ENCODE data around the gene ERMARD.

ERMARD gene

GRCh38 chr6:169751242-169752073 is at the start of gene ERMARD, which contains the start of gene DYNLT2:
ERMARD (plus strand) TSS chr6:169751622; CDS start chr6:169751658, 36 bp downstream.
DYNLT2 (minus strand) TSS chr6:169751572; CDS start chr6:169751458, 114 bp downstream.
- TF ChIP-seq GATA2 (IDR thresholded peaks at IDR 0.05; ENCODE audit: low read depth, low read length) (peak; percentile 15; the same call in 1 of the 2 replicates), GATA3 (IDR thresholded peaks at IDR 0.05; ENCODE audit: low read depth, low read length) (no peak)

GRCh38 chr6:169701954-169702839 is 49.2 kb upstream of the ERMARD start, which contains the start of the genes C6orf120 and WDR27:
C6orf120 (plus strand) TSS chr6:169702126; CDS start chr6:169702460, 334 bp downstream.
WDR27 (minus strand) TSS chr6:169702029; CDS start chr6:169689005, 13,024 bp downstream.
- TF ChIP-seq GATA3 (IDR thresholded peaks at IDR 0.05; ENCODE audit: low read depth, low read length) (no peak), GATA2 (IDR thresholded peaks at IDR 0.05; ENCODE audit: low read depth, low read length) (no peak)

GRCh38 chr6:169702840-169703246 is 48.6 kb upstream of the ERMARD start:
- TF ChIP-seq GATA3 (IDR thresholded peaks at IDR 0.05; ENCODE audit: low read depth, low read length) (no peak), GATA2 (IDR thresholded peaks at IDR 0.05; ENCODE audit: low read depth, low read length) (no peak)

GRCh38 chr6:169707772-169708171 is 43.6 kb upstream of the ERMARD start:
- TF ChIP-seq GATA2 (IDR thresholded peaks at IDR 0.05; ENCODE audit: low read depth, low read length) (no peak), GATA3 (IDR thresholded peaks at IDR 0.05; ENCODE audit: low read depth, low read length) (no peak)

- no peak for TF ChIP-seq GATA3 (IDR thresholded peaks at IDR 0.05; ENCODE audit: low read depth, low read length)
- TF ChIP-seq GATA2 (IDR thresholded peaks at IDR 0.05; ENCODE audit: low read depth, low read length), result no peak
Observed at GRCh38 chr6:169709293-169709692, 42.1 kb upstream of the ERMARD start.

GRCh38 chr6:169710009-169710408 is 41.4 kb upstream of the ERMARD start:
- TF ChIP-seq GATA2 (IDR thresholded peaks at IDR 0.05; ENCODE audit: low read depth, low read length), result no peak
- no peak for TF ChIP-seq GATA3 (IDR thresholded peaks at IDR 0.05; ENCODE audit: low read depth, low read length)

- no peak for TF ChIP-seq GATA3 (IDR thresholded peaks at IDR 0.05; ENCODE audit: low read depth, low read length)
- TF ChIP-seq GATA2 (IDR thresholded peaks at IDR 0.05; ENCODE audit: low read depth, low read length), result no peak
Observed at GRCh38 chr6:169714178-169714577, 37.2 kb upstream of the ERMARD start.

GRCh38 chr6:169714595-169714994 is 36.8 kb upstream of the ERMARD start:
- TF ChIP-seq GATA3 (IDR thresholded peaks at IDR 0.05; ENCODE audit: low read depth, low read length) (no peak), GATA2 (IDR thresholded peaks at IDR 0.05; ENCODE audit: low read depth, low read length) (no peak)

- TF ChIP-seq GATA2 (IDR thresholded peaks at IDR 0.05; ENCODE audit: low read depth, low read length), result no peak
- TF ChIP-seq GATA3 (IDR thresholded peaks at IDR 0.05; ENCODE audit: low read depth, low read length), result no peak
Observed at GRCh38 chr6:169719117-169719516, 32.3 kb upstream of the ERMARD start.

GRCh38 chr6:169720207-169720855 is 31.1 kb upstream of the ERMARD start:
- TF ChIP-seq GATA3 (IDR thresholded peaks at IDR 0.05; ENCODE audit: low read depth, low read length) (no peak), GATA2 (IDR thresholded peaks at IDR 0.05; ENCODE audit: low read depth, low read length) (no peak)

GRCh38 chr6:169722362-169723199 is 28.8 kb upstream of the ERMARD start:
- TF ChIP-seq GATA2 (IDR thresholded peaks at IDR 0.05; ENCODE audit: low read depth, low read length) (no peak), GATA3 (IDR thresholded peaks at IDR 0.05; ENCODE audit: low read depth, low read length) (no peak)

GRCh38 chr6:169723200-169723909 is 28.1 kb upstream of the ERMARD start:
- TF ChIP-seq GATA2 (IDR thresholded peaks at IDR 0.05; ENCODE audit: low read depth, low read length) (no peak), GATA3 (IDR thresholded peaks at IDR 0.05; ENCODE audit: low read depth, low read length) (no peak)
